GM23338 (cell line): ENCODE results near the gene RHOF. TPM values are rescaled to one million over a fixed set of nuclear protein-coding genes. Genes with fewer than 3 reads are reported as not detected.

Experiments used
- ATAC-seq: fragments of 200-7000 bp; cut with Tn5 transposase; 3 replicates; pipeline ENCODE4 v1.9.1; 2020
- DNase-seq: peaks from one replicate; pipeline ENCODE4 v3.0.0-alpha.2; 2015; ENCODE audit warnings: low spot score
- H2AFZ ChIP-seq: fragments of 200-600 bp; sonication (generic); 2 replicates; pipeline ENCODE4 v1.8.0; 2016; ENCODE audit warnings: antibody characterized with exemption, mild to moderate bottlenecking, moderate library complexity
- H3F3A ChIP-seq: fragments of 200-600 bp; sonication (generic); replicated peaks from 2 replicates; pipeline ENCODE4 v1.8.0; 2017; ENCODE audit warnings: antibody characterized with exemption, mixed run types, low read depth
- H3K27ac ChIP-seq: fragments of 200-600 bp; sonication (generic); 2 replicates; pipeline ENCODE4 v1.6.1; 2016; ENCODE audit warnings: low read depth
- H3K27me3 ChIP-seq: fragments of 200-600 bp; sonication (generic); 2 replicates; pipeline ENCODE4 v1.8.0; 2016; ENCODE audit warnings: mild to moderate bottlenecking, mixed run types, moderate library complexity; ENCODE audit not compliant: insufficient read depth
- H3K36me3 ChIP-seq: fragments of 200-600 bp; sonication (generic); 2 replicates; pipeline ENCODE4 v1.8.0; 2016; ENCODE audit warnings: mild to moderate bottlenecking; ENCODE audit not compliant: insufficient read depth
- H3K4me1 ChIP-seq: fragments of 200-600 bp; sonication (generic); 2 replicates; pipeline ENCODE4 v1.8.0; 2016; ENCODE audit warnings: mild to moderate bottlenecking, moderate library complexity; ENCODE audit not compliant: insufficient read depth
- H3K4me2 ChIP-seq: fragments of 200-600 bp; sonication (generic); 2 replicates; pipeline ENCODE4 v1.7.1; 2017; ENCODE audit warnings: mixed run types
- H3K4me3 ChIP-seq: fragments of 200-600 bp; sonication (generic); 2 replicates; pipeline ENCODE4 v1.6.1; 2016; ENCODE audit warnings: mixed run types
- H3K79me2 ChIP-seq: fragments of 200-600 bp; sonication (generic); replicated peaks from 2 replicates; pipeline ENCODE4 v1.8.0; 2017; ENCODE audit warnings: mild to moderate bottlenecking; ENCODE audit not compliant: insufficient read depth
- H3K9me2 ChIP-seq: fragments of 200-600 bp; sonication (generic); 2 replicates; pipeline ENCODE4 v1.8.0; 2017; ENCODE audit not compliant: insufficient read depth
- H4K20me1 ChIP-seq: fragments of 200-600 bp; sonication (generic); replicated peaks from 2 replicates; pipeline ENCODE4 v1.8.0; 2017; ENCODE audit warnings: mild to moderate bottlenecking; ENCODE audit not compliant: insufficient read depth
- H3K27ac Mint-ChIP-seq: 2 replicates; pipeline ENCODE4 v1.8.0; 2020; ENCODE audit warnings: inconsistent platforms, mild to moderate bottlenecking, moderate library complexity, mixed read lengths
- H3K27me3 Mint-ChIP-seq: 3 replicates; pipeline ENCODE4 v1.8.0; 2022; ENCODE audit warnings: low read depth, mild to moderate bottlenecking, moderate library complexity, mixed read lengths, inconsistent platforms; ENCODE audit not compliant: insufficient read depth, poor library complexity
- H3K36me3 Mint-ChIP-seq: 3 replicates; pipeline ENCODE4 v1.8.0; 2021; ENCODE audit warnings: low read depth, mild to moderate bottlenecking, inconsistent platforms, moderate library complexity, mixed read lengths
- H3K4me1 Mint-ChIP-seq: 3 replicates; pipeline ENCODE4 v1.8.0; 2020; ENCODE audit warnings: mild to moderate bottlenecking, inconsistent platforms, mixed read lengths
- H3K4me3 Mint-ChIP-seq: 3 replicates; pipeline ENCODE4 v1.8.0; 2021; ENCODE audit warnings: moderate library complexity, mild to moderate bottlenecking, inconsistent platforms, mixed read lengths
- H3K9me3 Mint-ChIP-seq: 3 replicates; pipeline ENCODE4 v1.8.0; 2020; ENCODE audit warnings: moderate library complexity, mild to moderate bottlenecking, inconsistent platforms, mixed read lengths
- CREB1 ChIP-seq: fragments of 250-450 bp; sonication (Bioruptor Pico); IDR thresholded peaks from 2 replicates; pipeline ENCODE4 v1.5.0; 2020; ENCODE audit warnings: low read depth, mild to moderate bottlenecking, moderate library complexity
- EZH2 ChIP-seq: fragments of 200-600 bp; sonication (generic); IDR thresholded peaks from one replicate; pipeline ENCODE4 v1.8.0; 2017; ENCODE audit warnings: antibody characterized with exemption, mild to moderate bottlenecking, low read depth; ENCODE audit not compliant: unreplicated experiment
- EZH2phosphoT487 ChIP-seq: fragments of 200-600 bp; sonication (generic); IDR thresholded peaks from one replicate; pipeline ENCODE4 v1.8.1; 2018; ENCODE audit warnings: antibody characterized with exemption; ENCODE audit not compliant: unreplicated experiment
- JUNB ChIP-seq: IDR thresholded peaks from one replicate; pipeline ENCODE4 v1.6.1; 2016; ENCODE audit warnings: antibody characterized with exemption; ENCODE audit not compliant: unreplicated experiment
- NANOG ChIP-seq: IDR thresholded peaks from 2 replicates; pipeline ENCODE4 v1.6.1; 2016; ENCODE audit warnings: antibody characterized with exemption, borderline replicate concordance
- POLR2AphosphoS5 ChIP-seq: IDR thresholded peaks from 2 replicates; pipeline ENCODE4 v1.6.1; 2016; ENCODE audit warnings: antibody characterized with exemption, low read depth
- STAT1 ChIP-seq: IDR thresholded peaks from one replicate; pipeline ENCODE4 v1.6.1; 2016; ENCODE audit warnings: antibody characterized with exemption; ENCODE audit not compliant: unreplicated experiment
- ZNF114 ChIP-seq: fragments of 250-450 bp; sonication (Bioruptor Pico); IDR thresholded peaks from 2 replicates; pipeline ENCODE4 v1.5.0; 2020; ENCODE audit warnings: mild to moderate bottlenecking, moderate library complexity
- ZNF331 ChIP-seq: fragments of 250-450 bp; sonication (Bioruptor Pico); IDR thresholded peaks from 2 replicates; pipeline ENCODE4 v1.5.0; 2020; ENCODE audit warnings: low read depth, mild to moderate bottlenecking, moderate library complexity
- polyA plus RNA-seq: library from polyadenylated mRNA; unstranded; fragments of >200 nt; fragmentation: Nextera tagmentation; extraction: Ambion mirVana; gene quantifications from 2 replicates; pipeline ENCODE4 v1.2.1, GENCODE V29; 2016
- total RNA-seq: library from RNA; depleted of rRNA; stranded (reverse); fragments of >200 nt; shearing (Covaris generic); gene quantifications from 2 replicates; pipeline ENCODE4 v1.2.3, GENCODE V29; 2014
- TF ChIP-seq, protein P1 (sequence below), 2 experiments: fragments of 200-600 bp in 1 of 2; sonication (generic) in 1 of 2; conservative IDR thresholded peaks; 2 replicates each; pipeline versions ENCODE4 v1.5.1 to v1.6.1; 2016 to 2017; ENCODE audit warnings: antibody characterized with exemption in 2 of 2, low read depth in 2 of 2, mild to moderate bottlenecking in 2 of 2, moderate library complexity in 1 of 2
- TF ChIP-seq, protein P2 (sequence below): fragments of 250-450 bp; sonication (Bioruptor Pico); IDR thresholded peaks from 2 replicates; pipeline ENCODE4 v1.5.0; 2020; ENCODE audit warnings: mild to moderate bottlenecking, moderate library complexity

RHOF gene
- total and polyA plus RNA-seq, 2 experiments from 2014 or later: 10.5 to 53.4 TPM

DNA sequence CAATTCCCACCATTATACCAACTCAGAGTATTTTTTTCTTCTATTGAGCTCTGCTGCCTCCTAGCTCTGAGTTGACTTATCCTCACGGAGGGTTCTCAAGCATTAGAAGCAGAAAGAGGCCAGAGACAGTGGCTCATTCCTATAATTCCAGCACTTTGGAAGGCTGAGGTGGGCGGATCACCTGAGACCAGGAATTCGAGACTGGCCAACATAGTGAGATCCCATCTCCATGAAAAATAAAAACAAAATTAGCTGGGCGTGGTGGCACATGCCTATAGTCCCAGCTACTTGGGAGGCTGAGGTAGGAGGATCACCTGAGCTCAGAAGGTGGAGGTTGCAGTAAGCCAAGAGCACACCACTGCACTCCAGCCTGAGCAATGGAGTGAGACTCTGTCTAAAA, 44.2 kb upstream of the RHOF start:
- Mint-ChIP-seq H3K36me3 (no peaks in the 10 kb centered on the region; the same call in 2 of the 3 replicates), H3K9me3 (peaks cover 2% of the 10 kb centered on the region; the same call in 1 of the 3 replicates), H3K4me3 (no peak overlapping the region), H3K27ac (no peak overlapping the region), H3K4me1 (peaks cover 3% of the 10 kb centered on the region; the same call in 1 of the 3 replicates), H3K27me3 (peaks cover 16% of the 10 kb centered on the region)
- Histone ChIP-seq H2AFZ (no peak overlapping the region), H3K27me3 (no peaks in the 10 kb centered on the region), H3K4me1 (peaks cover 9% of the 10 kb centered on the region; the same call in 1 of the 2 replicates), H3K9me2 (no peaks in the 10 kb centered on the region), H4K20me1 (no peaks in the 10 kb centered on the region), H3K79me2 (no peaks in the 10 kb centered on the region), H3F3A (peaks cover 7% of the 10 kb centered on the region; the same call in 1 of the 2 replicates), H3K36me3 (no peaks in the 10 kb centered on the region), H3K27ac (no peak overlapping the region), H3K4me3 (no peak overlapping the region), H3K4me2 (no peak overlapping the region)
- TF ChIP-seq JUNB: no peak
- no peak for TF ChIP-seq ZNF114 (CRISPR knock-in tag)
- TF ChIP-seq, protein P1, sequence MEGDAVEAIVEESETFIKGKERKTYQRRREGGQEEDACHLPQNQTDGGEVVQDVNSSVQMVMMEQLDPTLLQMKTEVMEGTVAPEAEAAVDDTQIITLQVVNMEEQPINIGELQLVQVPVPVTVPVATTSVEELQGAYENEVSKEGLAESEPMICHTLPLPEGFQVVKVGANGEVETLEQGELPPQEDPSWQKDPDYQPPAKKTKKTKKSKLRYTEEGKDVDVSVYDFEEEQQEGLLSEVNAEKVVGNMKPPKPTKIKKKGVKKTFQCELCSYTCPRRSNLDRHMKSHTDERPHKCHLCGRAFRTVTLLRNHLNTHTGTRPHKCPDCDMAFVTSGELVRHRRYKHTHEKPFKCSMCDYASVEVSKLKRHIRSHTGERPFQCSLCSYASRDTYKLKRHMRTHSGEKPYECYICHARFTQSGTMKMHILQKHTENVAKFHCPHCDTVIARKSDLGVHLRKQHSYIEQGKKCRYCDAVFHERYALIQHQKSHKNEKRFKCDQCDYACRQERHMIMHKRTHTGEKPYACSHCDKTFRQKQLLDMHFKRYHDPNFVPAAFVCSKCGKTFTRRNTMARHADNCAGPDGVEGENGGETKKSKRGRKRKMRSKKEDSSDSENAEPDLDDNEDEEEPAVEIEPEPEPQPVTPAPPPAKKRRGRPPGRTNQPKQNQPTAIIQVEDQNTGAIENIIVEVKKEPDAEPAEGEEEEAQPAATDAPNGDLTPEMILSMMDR (conservative IDR thresholded peaks at IDR 0.05; ENCODE audit: low read depth in 2 of 2): peak in 1 of 2 experiments; percentile 29; a peak in 2 of 4 replicates
- no peak for TF ChIP-seq ZNF331 (CRISPR knock-in tag)
- no peak for TF ChIP-seq EZH2
- TF ChIP-seq EZH2phosphoT487: no peak
- DNase-seq: no peak
- no peak for ATAC-seq

DNA sequence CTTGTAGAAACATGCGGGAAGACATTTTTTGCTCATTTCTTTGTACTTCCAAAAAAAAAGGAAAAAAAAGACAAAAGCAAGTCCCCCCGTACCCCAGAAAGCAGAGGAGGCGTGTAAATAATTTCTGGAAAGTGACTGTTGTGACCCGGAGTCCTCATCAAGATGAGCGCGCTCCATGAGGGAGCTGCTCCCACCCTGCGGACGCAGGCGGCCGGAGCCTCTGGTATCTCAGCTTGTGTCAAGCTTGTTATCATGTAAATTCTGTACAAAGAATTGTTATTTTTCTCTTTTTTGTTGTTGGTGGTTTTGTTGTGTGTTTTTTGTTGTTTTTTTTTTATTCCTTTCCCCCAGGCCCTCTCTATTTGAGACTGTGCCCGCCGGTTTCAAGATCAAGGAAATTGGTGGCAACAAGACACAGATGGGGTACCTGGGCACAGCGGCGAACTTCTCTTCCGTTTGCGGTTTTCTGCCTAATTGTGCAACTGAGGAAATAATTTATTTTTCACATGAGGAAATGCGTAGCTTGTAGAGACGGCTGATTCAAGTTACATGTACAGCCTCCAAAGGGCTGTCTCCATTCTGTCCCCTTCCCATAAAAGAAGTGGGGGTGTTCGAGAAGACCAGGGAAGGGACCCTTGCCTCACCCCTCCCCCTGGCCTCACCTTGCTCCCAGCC, 38.2 kb upstream of the RHOF start:
- H3K27ac Mint-ChIP-seq: no peak overlapping the region
- H3K27me3 ChIP-seq: no peaks in the 10 kb centered on the region
- H4K20me1 ChIP-seq: no peaks in the 10 kb centered on the region
- H3F3A ChIP-seq: peaks cover 3% of the 10 kb centered on the region; the same call in 1 of the 2 replicates
- no peak overlapping the region for H3K4me2 ChIP-seq
- H3K9me3 Mint-ChIP-seq: no peaks in the 10 kb centered on the region
- DNase-seq (no peak), ATAC-seq (no peak)
- H3K4me1 ChIP-seq: no peaks in the 10 kb centered on the region
- no peak overlapping the region for H3K4me3 Mint-ChIP-seq
- H3K36me3 ChIP-seq: no peaks in the 10 kb centered on the region
- no peaks in the 10 kb centered on the region for H3K79me2 ChIP-seq
- no peak overlapping the region for H3K27ac ChIP-seq
- H3K27me3 Mint-ChIP-seq: peaks cover 2% of the 10 kb centered on the region
- H3K4me1 Mint-ChIP-seq: peaks cover 5% of the 10 kb centered on the region; the same call in 2 of the 3 replicates
- no peak overlapping the region for H3K4me3 ChIP-seq
- H2AFZ ChIP-seq: no peak overlapping the region
- H3K36me3 Mint-ChIP-seq: peaks cover 45% of the 10 kb centered on the region
- H3K9me2 ChIP-seq: no peaks in the 10 kb centered on the region
- no peak for TF ChIP-seq STAT1
- TF ChIP-seq POLR2AphosphoS5: no peak
- TF ChIP-seq NANOG: no peak
- no peak for TF ChIP-seq CREB1 (CRISPR knock-in tag)
- TF ChIP-seq, protein P1 (conservative IDR thresholded peaks at IDR 0.05; ENCODE audit: low read depth in 2 of 2): no peak
- no peak for TF ChIP-seq EZH2
- TF ChIP-seq, protein P2, sequence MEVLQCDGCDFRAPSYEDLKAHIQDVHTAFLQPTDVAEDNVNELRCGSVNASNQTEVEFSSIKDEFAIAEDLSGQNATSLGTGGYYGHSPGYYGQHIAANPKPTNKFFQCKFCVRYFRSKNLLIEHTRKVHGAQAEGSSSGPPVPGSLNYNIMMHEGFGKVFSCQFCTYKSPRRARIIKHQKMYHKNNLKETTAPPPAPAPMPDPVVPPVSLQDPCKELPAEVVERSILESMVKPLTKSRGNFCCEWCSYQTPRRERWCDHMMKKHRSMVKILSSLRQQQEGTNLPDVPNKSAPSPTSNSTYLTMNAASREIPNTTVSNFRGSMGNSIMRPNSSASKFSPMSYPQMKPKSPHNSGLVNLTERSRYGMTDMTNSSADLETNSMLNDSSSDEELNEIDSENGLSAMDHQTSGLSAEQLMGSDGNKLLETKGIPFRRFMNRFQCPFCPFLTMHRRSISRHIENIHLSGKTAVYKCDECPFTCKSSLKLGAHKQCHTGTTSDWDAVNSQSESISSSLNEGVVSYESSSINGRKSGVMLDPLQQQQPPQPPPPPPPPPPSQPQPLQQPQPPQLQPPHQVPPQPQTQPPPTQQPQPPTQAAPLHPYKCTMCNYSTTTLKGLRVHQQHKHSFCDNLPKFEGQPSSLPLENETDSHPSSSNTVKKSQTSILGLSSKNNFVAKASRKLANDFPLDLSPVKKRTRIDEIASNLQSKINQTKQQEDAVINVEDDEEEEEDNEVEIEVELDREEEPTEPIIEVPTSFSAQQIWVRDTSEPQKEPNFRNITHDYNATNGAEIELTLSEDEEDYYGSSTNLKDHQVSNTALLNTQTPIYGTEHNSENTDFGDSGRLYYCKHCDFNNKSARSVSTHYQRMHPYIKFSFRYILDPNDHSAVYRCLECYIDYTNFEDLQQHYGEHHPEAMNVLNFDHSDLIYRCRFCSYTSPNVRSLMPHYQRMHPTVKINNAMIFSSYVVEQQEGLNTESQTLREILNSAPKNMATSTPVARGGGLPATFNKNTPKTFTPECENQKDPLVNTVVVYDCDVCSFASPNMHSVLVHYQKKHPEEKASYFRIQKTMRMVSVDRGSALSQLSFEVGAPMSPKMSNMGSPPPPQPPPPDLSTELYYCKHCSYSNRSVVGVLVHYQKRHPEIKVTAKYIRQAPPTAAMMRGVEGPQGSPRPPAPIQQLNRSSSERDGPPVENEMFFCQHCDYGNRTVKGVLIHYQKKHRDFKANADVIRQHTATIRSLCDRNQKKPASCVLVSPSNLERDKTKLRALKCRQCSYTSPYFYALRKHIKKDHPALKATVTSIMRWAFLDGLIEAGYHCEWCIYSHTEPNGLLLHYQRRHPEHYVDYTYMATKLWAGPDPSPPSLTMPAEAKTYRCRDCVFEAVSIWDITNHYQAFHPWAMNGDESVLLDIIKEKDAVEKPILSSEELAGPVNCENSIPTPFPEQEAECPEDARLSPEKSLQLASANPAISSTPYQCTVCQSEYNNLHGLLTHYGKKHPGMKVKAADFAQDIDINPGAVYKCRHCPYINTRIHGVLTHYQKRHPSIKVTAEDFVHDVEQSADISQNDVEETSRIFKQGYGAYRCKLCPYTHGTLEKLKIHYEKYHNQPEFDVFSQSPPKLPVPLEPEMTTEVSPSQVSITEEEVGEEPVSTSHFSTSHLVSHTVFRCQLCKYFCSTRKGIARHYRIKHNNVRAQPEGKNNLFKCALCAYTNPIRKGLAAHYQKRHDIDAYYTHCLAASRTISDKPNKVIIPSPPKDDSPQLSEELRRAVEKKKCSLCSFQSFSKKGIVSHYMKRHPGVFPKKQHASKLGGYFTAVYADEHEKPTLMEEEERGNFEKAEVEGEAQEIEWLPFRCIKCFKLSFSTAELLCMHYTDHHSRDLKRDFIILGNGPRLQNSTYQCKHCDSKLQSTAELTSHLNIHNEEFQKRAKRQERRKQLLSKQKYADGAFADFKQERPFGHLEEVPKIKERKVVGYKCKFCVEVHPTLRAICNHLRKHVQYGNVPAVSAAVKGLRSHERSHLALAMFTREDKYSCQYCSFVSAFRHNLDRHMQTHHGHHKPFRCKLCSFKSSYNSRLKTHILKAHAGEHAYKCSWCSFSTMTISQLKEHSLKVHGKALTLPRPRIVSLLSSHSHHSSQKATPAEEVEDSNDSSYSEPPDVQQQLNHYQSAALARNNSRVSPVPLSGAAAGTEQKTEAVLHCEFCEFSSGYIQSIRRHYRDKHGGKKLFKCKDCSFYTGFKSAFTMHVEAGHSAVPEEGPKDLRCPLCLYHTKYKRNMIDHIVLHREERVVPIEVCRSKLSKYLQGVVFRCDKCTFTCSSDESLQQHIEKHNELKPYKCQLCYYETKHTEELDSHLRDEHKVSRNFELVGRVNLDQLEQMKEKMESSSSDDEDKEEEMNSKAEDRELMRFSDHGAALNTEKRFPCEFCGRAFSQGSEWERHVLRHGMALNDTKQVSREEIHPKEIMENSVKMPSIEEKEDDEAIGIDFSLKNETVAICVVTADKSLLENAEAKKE (CRISPR knock-in tag): no peak
- TF ChIP-seq EZH2phosphoT487: no peak
- no peak for TF ChIP-seq JUNB
